HUDEP-2 (cell line): Measurements from ENCODE around the gene MICU1.
"Not testable (repeated sequence)": the region's sequence is repeated elsewhere in the genome, so short reads cannot be mapped to it uniquely, and the experiment has no call there.

ENCODE experiments used
- DNase-seq, 76 experiments: peaks; one replicate each; lab custom pipeline; 2025; ENCODE audit not compliant: unreplicated experiment in 76 of 76; lab: John Stamatoyannopoulos, UW

Gene MICU1

GRCh38 chr10:72625608-72626443 is at the start of gene MICU1:
Gene MICU1, minus strand, starts transcription at chr10:72626079. Its CDS starts 59,286 bp downstream, at chr10:72566793.
- peak; percentile 15 to 98 (median 93) for DNase-seq

GRCh38 chr10:72674174-72674573 is 48.3 kb upstream of the MICU1 start:
- not testable (repeated sequence) for DNase-seq

- no peak for DNase-seq
These were observed 47.4 kb upstream of the MICU1 start for GRCh38 chr10:72673280-72673679.

- no peak for DNase-seq
These were observed 41.5 kb upstream of the MICU1 start for GRCh38 chr10:72667207-72667864.

- DNase-seq, result no peak
These were observed 40.0 kb upstream of the MICU1 start for GRCh38 chr10:72665925-72666324.

GRCh38 chr10:72663971-72664370 is 38.1 kb upstream of the MICU1 start:
- no peak for DNase-seq

GRCh38 chr10:72661431-72661830 is 35.6 kb upstream of the MICU1 start:
- DNase-seq, result no peak

GRCh38 chr10:72660220-72660619 is 34.3 kb upstream of the MICU1 start:
- DNase-seq, result no peak

GRCh38 chr10:72659694-72660093 is 33.8 kb upstream of the MICU1 start:
- DNase-seq, result no peak

- no peak for DNase-seq
These were observed 33.0 kb upstream of the MICU1 start for GRCh38 chr10:72658696-72659400.

- DNase-seq, result no peak
These were observed 28.8 kb upstream of the MICU1 start for GRCh38 chr10:72654720-72655119.

- no peak for DNase-seq
These were observed 27.7 kb upstream of the MICU1 start for GRCh38 chr10:72653383-72654096.

- DNase-seq, result no peak
These were observed 23.4 kb upstream of the MICU1 start for GRCh38 chr10:72649291-72649690.

GRCh38 chr10:72648301-72648700 is 22.4 kb upstream of the MICU1 start:
- no peak for DNase-seq

- DNase-seq, result not testable (repeated sequence)
These were observed 21.1 kb upstream of the MICU1 start for GRCh38 chr10:72646971-72647370.

GRCh38 chr10:72645263-72645858 is 19.5 kb upstream of the MICU1 start:
- DNase-seq, result no peak

- no peak for DNase-seq
These were observed 16.4 kb upstream of the MICU1 start for GRCh38 chr10:72642318-72642717.

GRCh38 chr10:72639441-72639873 is 13.6 kb upstream of the MICU1 start:
- no peak for DNase-seq

- DNase-seq, result no peak
These were observed 12.9 kb upstream of the MICU1 start for GRCh38 chr10:72638586-72639440.
